Mucosa of stomach (tissue), 1 donor: ENCODE results near the gene C1QTNF12.

ENCODE experiments used
- H3K27me3 ChIP-seq: one replicate; pipeline ENCODE4 v1.7.0; 2013; ENCODE audit warnings: mild to moderate bottlenecking, low read length; ENCODE audit not compliant: control insufficient read depth, insufficient read depth
- H3K36me3 ChIP-seq: one replicate; pipeline ENCODE4 v1.7.0; 2013; ENCODE audit warnings: low read length; ENCODE audit not compliant: control insufficient read depth, insufficient read depth
- H3K4me1 ChIP-seq: one replicate; pipeline ENCODE4 v1.7.0; 2013; ENCODE audit warnings: mild to moderate bottlenecking, low read length; ENCODE audit not compliant: control insufficient read depth, insufficient read depth
- H3K4me3 ChIP-seq: one replicate; pipeline ENCODE4 v1.7.0; 2013; ENCODE audit warnings: low read length
- H3K9ac ChIP-seq: one replicate; pipeline ENCODE4 v1.7.0; 2013; ENCODE audit warnings: mild to moderate bottlenecking, low read length, moderate library complexity
- H3K9me3 ChIP-seq: one replicate; pipeline ENCODE4 v1.7.0; 2013; ENCODE audit warnings: mild to moderate bottlenecking, low read length, moderate library complexity; ENCODE audit not compliant: control insufficient read depth
- donor health status: Pancreatic carcinoma.

The C1QTNF12 gene

GRCh38 chr1:1225913-1226312, 20.6 kb downstream of the C1QTNF12 start:
- H3K9me3 ChIP-seq, result no peaks in the 10 kb centered on the region
- H3K36me3 ChIP-seq, result peaks cover 10% of the 10 kb centered on the region
- no peaks in the 10 kb centered on the region for H3K27me3 ChIP-seq
- H3K4me3 ChIP-seq, result no peak overlapping the region
- H3K4me1 ChIP-seq, result peaks cover 32% of the 10 kb centered on the region
- H3K9ac ChIP-seq, result no peak overlapping the region

GRCh38 chr1:1225238-1225845, 21.2 kb downstream of the C1QTNF12 start:
- no peaks in the 10 kb centered on the region for H3K27me3 ChIP-seq
- H3K9ac ChIP-seq, result no peak overlapping the region
- peaks cover 28% of the 10 kb centered on the region for H3K4me1 ChIP-seq
- no peaks in the 10 kb centered on the region for H3K9me3 ChIP-seq
- H3K4me3 ChIP-seq, result no peak overlapping the region
- peaks cover 10% of the 10 kb centered on the region for H3K36me3 ChIP-seq

GRCh38 chr1:1223891-1224290, 22.6 kb downstream of the C1QTNF12 start:
- no peaks in the 10 kb centered on the region for H3K27me3 ChIP-seq
- no peak overlapping the region for H3K9ac ChIP-seq
- peaks cover 10% of the 10 kb centered on the region for H3K36me3 ChIP-seq
- H3K9me3 ChIP-seq, result no peaks in the 10 kb centered on the region
- peaks cover 22% of the 10 kb centered on the region for H3K4me1 ChIP-seq
- H3K4me3 ChIP-seq, result no peak overlapping the region

GRCh38 chr1:1223321-1223720, 23.2 kb downstream of the C1QTNF12 start:
- Histone ChIP-seq H3K9ac (no peak overlapping the region), H3K27me3 (no peaks in the 10 kb centered on the region), H3K4me3 (no peak overlapping the region), H3K36me3 (peaks cover 10% of the 10 kb centered on the region), H3K9me3 (no peaks in the 10 kb centered on the region), H3K4me1 (peaks cover 22% of the 10 kb centered on the region)

GRCh38 chr1:1222575-1223225, 23.8 kb downstream of the C1QTNF12 start:
- H3K27me3 ChIP-seq, result no peaks in the 10 kb centered on the region
- H3K4me3 ChIP-seq, result no peak overlapping the region
- H3K36me3 ChIP-seq, result peaks cover 10% of the 10 kb centered on the region
- no peaks in the 10 kb centered on the region for H3K9me3 ChIP-seq
- H3K9ac ChIP-seq, result no peak overlapping the region
- peaks cover 22% of the 10 kb centered on the region for H3K4me1 ChIP-seq

GRCh38 chr1:1221887-1222574, 24.5 kb downstream of the C1QTNF12 start:
- H3K9ac ChIP-seq, result no peak overlapping the region
- H3K36me3 ChIP-seq, result peaks cover 10% of the 10 kb centered on the region

GRCh38 chr1:1220197-1220596, 26.3 kb downstream of the C1QTNF12 start:
- Histone ChIP-seq H3K36me3 (peaks cover 5% of the 10 kb centered on the region), H3K27me3 (no peaks in the 10 kb centered on the region), H3K9me3 (no peaks in the 10 kb centered on the region), H3K4me3 (no peak overlapping the region), H3K9ac (no peak overlapping the region), H3K4me1 (peaks cover 17% of the 10 kb centered on the region)

More at GRCh38 chr1:1221887-1222574, 24.5 kb downstream of the C1QTNF12 start:
- Histone ChIP-seq H3K4me1 (peaks cover 22% of the 10 kb centered on the region), H3K4me3 (no peak overlapping the region), H3K27me3 (no peaks in the 10 kb centered on the region), H3K9me3 (no peaks in the 10 kb centered on the region)

- peaks cover 5% of the 10 kb centered on the region for H3K36me3 ChIP-seq
- no peak overlapping the region for H3K9ac ChIP-seq
- no peak overlapping the region for H3K4me3 ChIP-seq
- peaks cover 19% of the 10 kb centered on the region for H3K4me1 ChIP-seq
- H3K9me3 ChIP-seq, result no peaks in the 10 kb centered on the region
- no peaks in the 10 kb centered on the region for H3K27me3 ChIP-seq
Measured at GRCh38 chr1:1219341-1219740, 27.2 kb downstream of the C1QTNF12 start.

- H3K9me3 ChIP-seq, result no peaks in the 10 kb centered on the region
- peaks cover 20% of the 10 kb centered on the region for H3K4me1 ChIP-seq
- H3K4me3 ChIP-seq, result no peak overlapping the region
- no peak overlapping the region for H3K9ac ChIP-seq
- H3K27me3 ChIP-seq, result no peaks in the 10 kb centered on the region
- H3K36me3 ChIP-seq, result peaks cover 5% of the 10 kb centered on the region
Measured at GRCh38 chr1:1218524-1219200, 27.9 kb downstream of the C1QTNF12 start.

GRCh38 chr1:1217621-1218523, 28.6 kb downstream of the C1QTNF12 start:
- no peaks in the 10 kb centered on the region for H3K9me3 ChIP-seq
- peaks cover 20% of the 10 kb centered on the region for H3K4me1 ChIP-seq
- no peaks in the 10 kb centered on the region for H3K27me3 ChIP-seq
- no peak overlapping the region for H3K9ac ChIP-seq
- peaks cover 2% of the 10 kb centered on the region for H3K36me3 ChIP-seq
- H3K4me3 ChIP-seq, result no peak overlapping the region

- Histone ChIP-seq H3K9ac (no peak overlapping the region), H3K9me3 (no peaks in the 10 kb centered on the region), H3K4me1 (peaks cover 14% of the 10 kb centered on the region), H3K27me3 (no peaks in the 10 kb centered on the region), H3K4me3 (no peak overlapping the region), H3K36me3 (no peaks in the 10 kb centered on the region)
Measured at GRCh38 chr1:1216770-1217620, 29.5 kb downstream of the C1QTNF12 start.
